HL-60/S4 treated with phorbol 12-myristate 13-acetate at 8.2 ng/mL for 4 days and 3 days (cell line): ENCODE data around the gene FAM184A.

Experiments used
- in situ Hi-C: fragments of 300-500 bp; cut with MboI; formaldehyde crosslinking; loops from 2 replicates; pipeline ENCODE4 v1.15.0; 2022; ENCODE audit warnings: low sequenced_read_pairs

FAM184A gene

DNA sequence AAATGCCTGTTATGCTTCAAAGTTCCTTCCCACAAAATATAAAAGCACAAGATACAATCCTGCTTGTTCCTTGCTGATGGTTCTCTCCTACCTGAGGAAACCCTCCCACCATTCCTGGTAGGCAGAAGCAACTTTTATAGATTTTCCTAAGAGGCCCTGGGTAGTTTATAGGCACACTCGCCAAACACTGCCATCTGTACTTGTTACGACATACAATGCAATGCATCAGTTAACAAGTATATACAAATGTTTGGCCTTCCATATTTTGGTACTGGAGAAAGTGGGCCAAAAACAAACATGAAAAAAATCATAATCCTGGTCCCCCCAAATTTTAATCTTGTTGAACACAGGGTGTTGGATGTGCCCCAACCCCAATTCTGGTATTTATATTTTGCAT is 160.1 kb downstream of the FAM184A start:
- in situ Hi-C loops = no loop called here

DNA sequence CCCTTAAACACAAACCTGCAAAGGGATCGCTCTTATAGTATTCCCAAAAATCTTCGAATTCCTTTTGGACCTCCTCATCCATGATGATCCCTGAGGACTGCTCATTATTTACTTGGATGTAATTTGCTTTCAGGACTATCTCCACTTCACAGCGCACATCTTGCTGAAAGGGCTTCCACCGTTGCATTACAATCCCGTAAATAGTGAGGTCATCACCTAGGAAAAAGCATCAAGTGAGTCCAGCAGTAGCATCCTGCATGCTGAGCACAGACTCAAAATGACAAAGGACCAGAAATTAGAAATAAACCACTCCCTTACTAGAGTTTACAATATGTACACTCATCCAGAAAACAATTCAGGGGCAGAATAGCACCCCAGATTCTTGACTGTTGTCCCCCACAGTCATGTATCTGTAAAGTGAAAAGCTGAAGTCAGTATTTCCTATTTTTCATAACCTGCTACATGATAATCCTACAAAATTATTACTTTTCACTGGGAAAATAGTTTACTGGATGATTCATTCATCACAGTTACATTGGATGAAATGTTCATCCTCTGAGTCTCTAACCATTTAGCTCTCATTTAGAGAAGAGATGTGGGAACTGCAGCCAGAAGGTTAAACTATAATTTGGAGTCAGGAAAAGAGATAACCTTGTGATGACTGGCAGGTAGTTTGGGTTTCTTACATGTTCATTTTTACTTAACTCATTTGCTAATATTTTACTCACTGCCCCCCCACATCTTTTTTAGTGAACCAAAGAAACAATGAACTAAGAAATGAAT is 160.7 kb downstream of the FAM184A start:
- in situ Hi-C loops = no loop called here

DNA sequence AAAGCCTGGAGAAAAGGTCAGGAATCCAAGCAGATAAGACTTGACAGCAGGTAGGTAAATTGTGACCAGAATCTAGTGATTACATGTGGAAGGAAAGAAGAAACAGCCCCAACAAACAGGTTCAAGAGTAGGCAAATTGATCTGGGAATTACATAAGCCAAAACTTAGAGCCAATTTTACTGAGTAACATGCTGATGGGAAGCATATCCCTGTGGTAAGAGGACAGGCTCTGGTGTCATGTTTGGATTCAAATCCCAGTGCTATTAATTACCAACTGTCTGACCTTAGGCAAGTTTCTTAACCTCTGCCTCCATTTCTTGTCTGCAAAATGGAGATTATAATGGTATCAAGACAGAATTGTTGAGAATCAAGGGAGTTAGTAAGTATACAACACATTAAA is 163.9 kb downstream of the FAM184A start:
- in situ Hi-C loops = no loop called here

DNA sequence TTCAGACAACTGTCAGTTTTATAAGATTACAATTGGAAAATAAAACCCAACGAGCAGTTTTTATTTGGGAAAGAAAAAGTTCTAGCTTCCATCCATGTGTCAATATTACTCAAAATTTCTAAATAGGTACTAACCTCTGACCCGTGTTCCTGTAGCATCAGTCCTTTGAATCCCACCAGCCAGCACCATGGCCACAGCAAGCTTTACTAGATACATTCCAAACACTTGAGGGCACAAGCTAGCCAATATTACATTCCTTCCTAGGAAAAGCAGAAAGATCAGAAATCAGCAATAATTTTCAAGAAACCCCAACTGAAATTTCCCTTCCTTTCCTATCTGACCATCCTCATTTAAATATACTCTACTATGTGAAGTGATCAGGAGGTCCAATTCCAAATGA is 165.3 kb downstream of the FAM184A start:
- in situ Hi-C loops = no loop called here

DNA sequence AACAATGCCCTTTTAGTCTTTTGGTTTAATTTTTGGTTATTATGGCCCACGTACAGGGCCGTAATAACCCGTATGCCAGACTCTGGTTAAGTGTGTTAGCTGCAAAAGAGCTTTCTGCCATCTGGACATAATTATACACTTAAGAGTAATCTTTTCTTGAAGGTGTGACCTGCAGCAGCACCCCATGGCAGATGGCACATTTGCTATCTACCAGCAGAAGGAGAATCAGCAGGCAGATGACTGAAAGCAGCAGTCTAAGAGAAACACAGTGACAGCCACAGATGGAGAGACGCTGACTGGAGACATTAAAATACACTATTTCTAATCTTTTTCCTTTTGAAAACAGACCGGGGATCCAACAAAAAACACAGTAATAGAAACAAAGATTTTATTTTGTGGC is 165.8 kb downstream of the FAM184A start:
- in situ Hi-C loops = no loop called here
